ENCODE data around the gene RFX4.

RFX4 gene

GRCh38 chr12:106632797-106633450 lies 50.1 kb downstream of the RFX4 start:
- Histone ChIP-seq H3K4me1 (ENCODE audit: control insufficient read depth, insufficient read depth, low read length) (no peaks in the 10 kb centered on the region), H3K27me3 (ENCODE audit: control insufficient read depth, insufficient read depth, low read length) (peaks cover 6% of the 10 kb centered on the region), H3K36me3 (ENCODE audit: insufficient read depth, low read length) (no peaks in the 10 kb centered on the region), H3K9me3 (replicated peaks; ENCODE audit: low read length) (no peaks in the 10 kb centered on the region), H3K4me2 (ENCODE audit: low read length) (no peak overlapping the region), H3K9ac (ENCODE audit: low read depth, low read length) (no peak overlapping the region), H3K4me3 (ENCODE audit: low read length) (no peak overlapping the region)

- no peak overlapping the region for H3K4me2 ChIP-seq (ENCODE audit: low read length)
- H3K9ac ChIP-seq (ENCODE audit: low read depth, low read length): no peak overlapping the region
- H3K4me3 ChIP-seq (ENCODE audit: low read length): no peak overlapping the region
- H3K27me3 ChIP-seq (ENCODE audit: control insufficient read depth, insufficient read depth, low read length): peaks cover 6% of the 10 kb centered on the region
- no peaks in the 10 kb centered on the region for H3K9me3 ChIP-seq (replicated peaks; ENCODE audit: low read length)
- H3K36me3 ChIP-seq (ENCODE audit: insufficient read depth, low read length): no peaks in the 10 kb centered on the region
- no peaks in the 10 kb centered on the region for H3K4me1 ChIP-seq (ENCODE audit: control insufficient read depth, insufficient read depth, low read length)
Measured at GRCh38 chr12:106633451-106633823, 50.6 kb downstream of the RFX4 start.

GRCh38 chr12:106634206-106634605 lies 51.4 kb downstream of the RFX4 start:
- H3K4me3 ChIP-seq (ENCODE audit: low read length): no peak overlapping the region
- H3K4me2 ChIP-seq (ENCODE audit: low read length): no peak overlapping the region
- H3K27me3 ChIP-seq (ENCODE audit: control insufficient read depth, insufficient read depth, low read length): peaks cover 6% of the 10 kb centered on the region
- no peak overlapping the region for H3K9ac ChIP-seq (ENCODE audit: low read depth, low read length)
- no peaks in the 10 kb centered on the region for H3K36me3 ChIP-seq (ENCODE audit: insufficient read depth, low read length)
- no peaks in the 10 kb centered on the region for H3K9me3 ChIP-seq (replicated peaks; ENCODE audit: low read length)
- no peaks in the 10 kb centered on the region for H3K4me1 ChIP-seq (ENCODE audit: control insufficient read depth, insufficient read depth, low read length)

- no peaks in the 10 kb centered on the region for H3K36me3 ChIP-seq (ENCODE audit: insufficient read depth, low read length)
Measured at GRCh38 chr12:106643000-106643399, 60.2 kb downstream of the RFX4 start.

GRCh38 chr12:106644335-106645073 lies 61.7 kb downstream of the RFX4 start:
- Histone ChIP-seq H3K27me3 (ENCODE audit: control insufficient read depth, insufficient read depth, low read length) (peaks cover 20% of the 10 kb centered on the region), H3K4me1 (ENCODE audit: control insufficient read depth, insufficient read depth, low read length) (peaks cover 7% of the 10 kb centered on the region), H3K4me2 (ENCODE audit: low read length) (peak overlapping the region; percentile 65), H3K9ac (ENCODE audit: low read depth, low read length) (no peak overlapping the region), H3K9me3 (replicated peaks; ENCODE audit: low read length) (no peaks in the 10 kb centered on the region), H3K4me3 (ENCODE audit: low read length) (no peak overlapping the region), H3K36me3 (ENCODE audit: insufficient read depth, low read length) (no peaks in the 10 kb centered on the region)

More at GRCh38 chr12:106643000-106643399, 60.2 kb downstream of the RFX4 start:
- peaks cover 7% of the 10 kb centered on the region for H3K4me1 ChIP-seq (ENCODE audit: control insufficient read depth, insufficient read depth, low read length)
- H3K4me2 ChIP-seq (ENCODE audit: low read length): no peak overlapping the region
- H3K27me3 ChIP-seq (ENCODE audit: control insufficient read depth, insufficient read depth, low read length): peaks cover 20% of the 10 kb centered on the region
- H3K9ac ChIP-seq (ENCODE audit: low read depth, low read length): no peak overlapping the region
- no peaks in the 10 kb centered on the region for H3K9me3 ChIP-seq (replicated peaks; ENCODE audit: low read length)
- no peak overlapping the region for H3K4me3 ChIP-seq (ENCODE audit: low read length)

- Histone ChIP-seq H3K4me3 (ENCODE audit: low read length) (peak overlapping the region; percentile 28), H3K4me2 (ENCODE audit: low read length) (peak overlapping the region; percentile 65), H3K36me3 (ENCODE audit: insufficient read depth, low read length) (no peaks in the 10 kb centered on the region), H3K27me3 (ENCODE audit: control insufficient read depth, insufficient read depth, low read length) (peaks cover 18% of the 10 kb centered on the region), H3K4me1 (ENCODE audit: control insufficient read depth, insufficient read depth, low read length) (peaks cover 7% of the 10 kb centered on the region), H3K9ac (ENCODE audit: low read depth, low read length) (no peak overlapping the region), H3K9me3 (replicated peaks; ENCODE audit: low read length) (no peaks in the 10 kb centered on the region)
Measured at GRCh38 chr12:106645074-106645421, 62.2 kb downstream of the RFX4 start.

- no peaks in the 10 kb centered on the region for H3K9me3 ChIP-seq (replicated peaks; ENCODE audit: low read length)
Measured at GRCh38 chr12:106645465-106646330, 62.9 kb downstream of the RFX4 start.

GRCh38 chr12:106646472-106646871 lies 63.7 kb downstream of the RFX4 start:
- Histone ChIP-seq H3K27me3 (ENCODE audit: control insufficient read depth, insufficient read depth, low read length) (peaks cover 13% of the 10 kb centered on the region), H3K36me3 (ENCODE audit: insufficient read depth, low read length) (no peaks in the 10 kb centered on the region), H3K9ac (ENCODE audit: low read depth, low read length) (no peak overlapping the region), H3K4me3 (ENCODE audit: low read length) (no peak overlapping the region), H3K4me2 (ENCODE audit: low read length) (no peak overlapping the region), H3K4me1 (ENCODE audit: control insufficient read depth, insufficient read depth, low read length) (peaks cover 7% of the 10 kb centered on the region), H3K9me3 (replicated peaks; ENCODE audit: low read length) (no peaks in the 10 kb centered on the region)

More at GRCh38 chr12:106645465-106646330, 62.9 kb downstream of the RFX4 start:
- peak overlapping the region; percentile 65 for H3K4me2 ChIP-seq (ENCODE audit: low read length)
- H3K36me3 ChIP-seq (ENCODE audit: insufficient read depth, low read length): no peaks in the 10 kb centered on the region
- peaks cover 13% of the 10 kb centered on the region for H3K27me3 ChIP-seq (ENCODE audit: control insufficient read depth, insufficient read depth, low read length)
- H3K4me1 ChIP-seq (ENCODE audit: control insufficient read depth, insufficient read depth, low read length): peaks cover 7% of the 10 kb centered on the region
- H3K4me3 ChIP-seq (ENCODE audit: low read length): peak overlapping the region; percentile 28
- H3K9ac ChIP-seq (ENCODE audit: low read depth, low read length): no peak overlapping the region

GRCh38 chr12:106647793-106648514 lies 65.2 kb downstream of the RFX4 start:
- Histone ChIP-seq H3K36me3 (ENCODE audit: insufficient read depth, low read length) (no peaks in the 10 kb centered on the region), H3K27me3 (ENCODE audit: control insufficient read depth, insufficient read depth, low read length) (peaks cover 14% of the 10 kb centered on the region), H3K4me2 (ENCODE audit: low read length) (no peak overlapping the region), H3K9ac (ENCODE audit: low read depth, low read length) (no peak overlapping the region), H3K4me1 (ENCODE audit: control insufficient read depth, insufficient read depth, low read length) (peaks cover 7% of the 10 kb centered on the region), H3K4me3 (ENCODE audit: low read length) (no peak overlapping the region), H3K9me3 (replicated peaks; ENCODE audit: low read length) (no peaks in the 10 kb centered on the region)

- Histone ChIP-seq H3K27me3 (ENCODE audit: control insufficient read depth, insufficient read depth, low read length) (peaks cover 9% of the 10 kb centered on the region), H3K4me1 (ENCODE audit: control insufficient read depth, insufficient read depth, low read length) (peaks cover 7% of the 10 kb centered on the region), H3K4me3 (ENCODE audit: low read length) (no peak overlapping the region), H3K9me3 (replicated peaks; ENCODE audit: low read length) (no peaks in the 10 kb centered on the region), H3K36me3 (ENCODE audit: insufficient read depth, low read length) (no peaks in the 10 kb centered on the region), H3K9ac (ENCODE audit: low read depth, low read length) (no peak overlapping the region), H3K4me2 (ENCODE audit: low read length) (no peak overlapping the region)
Measured at GRCh38 chr12:106648736-106649135, 65.9 kb downstream of the RFX4 start.

GRCh38 chr12:106651552-106651951 lies 68.7 kb downstream of the RFX4 start:
- H3K36me3 ChIP-seq (ENCODE audit: insufficient read depth, low read length): no peaks in the 10 kb centered on the region
- no peaks in the 10 kb centered on the region for H3K9me3 ChIP-seq (replicated peaks; ENCODE audit: low read length)
- no peak overlapping the region for H3K9ac ChIP-seq (ENCODE audit: low read depth, low read length)
- no peak overlapping the region for H3K4me2 ChIP-seq (ENCODE audit: low read length)
- H3K27me3 ChIP-seq (ENCODE audit: control insufficient read depth, insufficient read depth, low read length): peaks cover 9% of the 10 kb centered on the region
- H3K4me3 ChIP-seq (ENCODE audit: low read length): no peak overlapping the region
- no peaks in the 10 kb centered on the region for H3K4me1 ChIP-seq (ENCODE audit: control insufficient read depth, insufficient read depth, low read length)

Measured in skeletal muscle satellite cell (primary cell).